Left ventricle myocardium superior (tissue), 1 donor: ENCODE measurements around the gene ANKDD1A. TPM values are rescaled to one million over a fixed set of nuclear protein-coding genes. Genes with fewer than 3 reads are reported as not detected.

ENCODE experiments used
- ATAC-seq: fragments of 200-7000 bp; cut with Tn5 transposase; one replicate; pipeline ENCODE4 v1.9.1; 2020; ENCODE audit warnings: mild to moderate bottlenecking, moderate library complexity
- DNase-seq: peaks from one replicate; pipeline ENCODE4 v3.0.0-alpha.2; 2020
- intact Hi-C: fragments of 100-400 bp; cut with micrococcal nuclease; formaldehyde crosslinking; loops from one replicate; pipeline ENCODE4 v1.11.0; 2022
- total RNA-seq: library from RNA; stranded (reverse); fragmentation: NEBNext Ultra II Directional; extraction: Animal tissue kit (Norgen Biotek cat#: 25700); gene quantifications from one replicate; pipeline ENCODE4 v1.2.1, GENCODE V29; 2021
- donor health status: DM: no; HTN: yes; CAD: no; lungs with severe emphysema.

The ANKDD1A gene
- total RNA-seq, 1 donor from 2014 or later: 1.3 TPM

- peak; percentile 96 for DNase-seq
- intact Hi-C loops: loop anchor here (10.0 kb wide), 1 partner anchor 49 kb away; the partner anchor contains the start of gene PLEKHO2
- peak; percentile 81 for ATAC-seq
Observed at GRCh38 chr15:64893481-64894394, 18.0 kb upstream of the ANKDD1A start.

- DNase-seq: peak; percentile 47
- intact Hi-C loops: loop anchor here (10.0 kb wide), 1 partner anchor 50 kb away; the partner anchor contains the start of gene PLEKHO2
Observed at GRCh38 chr15:64894395-64895056, 17.2 kb upstream of the ANKDD1A start.

GRCh38 chr15:64895285-64896065 is 16.2 kb upstream of the ANKDD1A start:
- intact Hi-C loops: loop anchor here (10.0 kb wide), 1 partner anchor 51 kb away; the partner anchor contains the start of gene PLEKHO2
- no peak for DNase-seq
- ATAC-seq: peak; percentile 25

More at GRCh38 chr15:64894395-64895056, 17.2 kb upstream of the ANKDD1A start:
- ATAC-seq: no peak

- intact Hi-C loops: loop anchor here (10.0 kb wide), 1 partner anchor 52 kb away; the partner anchor contains the start of gene PLEKHO2
- no peak for ATAC-seq
- DNase-seq: no peak
Observed at GRCh38 chr15:64896371-64897069, 15.2 kb upstream of the ANKDD1A start.

GRCh38 chr15:64897345-64897985 is 14.2 kb upstream of the ANKDD1A start:
- DNase-seq (peak; percentile 81), ATAC-seq (peak; percentile 76)
- intact Hi-C loops: loop anchor here (10.0 kb wide), 1 partner anchor 53 kb away; the partner anchor contains the start of gene PLEKHO2

GRCh38 chr15:64898406-64898805 is 13.3 kb upstream of the ANKDD1A start:
- intact Hi-C loops: loop anchor here (10.0 kb wide), 1 partner anchor 54 kb away; the partner anchor contains the start of gene PLEKHO2
- ATAC-seq (no peak), DNase-seq (no peak)

GRCh38 chr15:64901141-64901540 is 10.6 kb upstream of the ANKDD1A start:
- ATAC-seq (no peak), DNase-seq (no peak)

GRCh38 chr15:64901914-64902313 is 9.8 kb upstream of the ANKDD1A start:
- intact Hi-C loops: loop anchor here (10.0 kb wide), 1 partner anchor 167 kb away; no protein-coding TSS in a partner anchor
- DNase-seq: no peak
- ATAC-seq: no peak

More at GRCh38 chr15:64901141-64901540, 10.6 kb upstream of the ANKDD1A start:
- intact Hi-C loops: loop anchor here (10.0 kb wide), 1 partner anchor 166 kb away; no protein-coding TSS in a partner anchor

- intact Hi-C loops: loop anchor here (10.0 kb wide), 1 partner anchor 168 kb away; no protein-coding TSS in a partner anchor
Observed at GRCh38 chr15:64902863-64903262, 8.8 kb upstream of the ANKDD1A start.

GRCh38 chr15:64903326-64903950 is 8.3 kb upstream of the ANKDD1A start:
- DNase-seq: no peak

More at GRCh38 chr15:64902863-64903262, 8.8 kb upstream of the ANKDD1A start:
- ATAC-seq (no peak), DNase-seq (no peak)

GRCh38 chr15:64904189-64904588 is 7.5 kb upstream of the ANKDD1A start:
- intact Hi-C loops: loop anchor here (10.0 kb wide), 1 partner anchor 169 kb away; no protein-coding TSS in a partner anchor
- no peak for DNase-seq
- ATAC-seq: no peak

More at GRCh38 chr15:64903326-64903950, 8.3 kb upstream of the ANKDD1A start:
- intact Hi-C loops: loop anchor here (10.0 kb wide), 1 partner anchor 169 kb away; no protein-coding TSS in a partner anchor
- ATAC-seq: no peak

- peak; percentile 96 for ATAC-seq
- DNase-seq: peak; percentile 88
- intact Hi-C loops: loop anchor here (10.0 kb wide), 1 partner anchor 170 kb away; no protein-coding TSS in a partner anchor
Observed at GRCh38 chr15:64905119-64905831, 6.4 kb upstream of the ANKDD1A start.

GRCh38 chr15:64905941-64906340 is 5.8 kb upstream of the ANKDD1A start:
- intact Hi-C loops: loop anchor here (10.0 kb wide), 1 partner anchor 171 kb away; no protein-coding TSS in a partner anchor
- ATAC-seq: no peak

GRCh38 chr15:64906402-64906801 is 5.3 kb upstream of the ANKDD1A start:
- intact Hi-C loops: loop anchor here (10.0 kb wide), 1 partner anchor 172 kb away; no protein-coding TSS in a partner anchor
- ATAC-seq (no peak), DNase-seq (peak; percentile 6)

More at GRCh38 chr15:64905941-64906340, 5.8 kb upstream of the ANKDD1A start:
- peak; percentile 25 for DNase-seq

- no peak for ATAC-seq
Observed at GRCh38 chr15:64907991-64908390, 3.7 kb upstream of the ANKDD1A start.

GRCh38 chr15:64909546-64909945 is 2.2 kb upstream of the ANKDD1A start:
- DNase-seq (no peak), ATAC-seq (no peak)
- intact Hi-C loops: loop anchor here (10.0 kb wide), 1 partner anchor 175 kb away; no protein-coding TSS in a partner anchor

More at GRCh38 chr15:64907991-64908390, 3.7 kb upstream of the ANKDD1A start:
- DNase-seq: no peak
- intact Hi-C loops: loop anchor here (10.0 kb wide), 1 partner anchor 173 kb away; no protein-coding TSS in a partner anchor
